HG03521 (cell line): ENCODE data around the gene KLHL26.
"Not testable (repeated sequence)": the region's sequence is repeated elsewhere in the genome, so short reads cannot be mapped to it uniquely, and the experiment has no call there.

Experiments used
- ATAC-seq: cut with Tn5 transposase; IDR thresholded peaks from one replicate; pipeline ENCODE4 v1.9.1; 2021; ENCODE audit warnings: mild to moderate bottlenecking, moderate library complexity; ENCODE audit not compliant: unreplicated experiment

Gene KLHL26

GRCh38 chr19:18600692-18601397, 36.0 kb upstream of the KLHL26 start:
- ATAC-seq, result not testable (repeated sequence)

GRCh38 chr19:18601875-18602274, 35.0 kb upstream of the KLHL26 start:
- no peak for ATAC-seq

DNA sequence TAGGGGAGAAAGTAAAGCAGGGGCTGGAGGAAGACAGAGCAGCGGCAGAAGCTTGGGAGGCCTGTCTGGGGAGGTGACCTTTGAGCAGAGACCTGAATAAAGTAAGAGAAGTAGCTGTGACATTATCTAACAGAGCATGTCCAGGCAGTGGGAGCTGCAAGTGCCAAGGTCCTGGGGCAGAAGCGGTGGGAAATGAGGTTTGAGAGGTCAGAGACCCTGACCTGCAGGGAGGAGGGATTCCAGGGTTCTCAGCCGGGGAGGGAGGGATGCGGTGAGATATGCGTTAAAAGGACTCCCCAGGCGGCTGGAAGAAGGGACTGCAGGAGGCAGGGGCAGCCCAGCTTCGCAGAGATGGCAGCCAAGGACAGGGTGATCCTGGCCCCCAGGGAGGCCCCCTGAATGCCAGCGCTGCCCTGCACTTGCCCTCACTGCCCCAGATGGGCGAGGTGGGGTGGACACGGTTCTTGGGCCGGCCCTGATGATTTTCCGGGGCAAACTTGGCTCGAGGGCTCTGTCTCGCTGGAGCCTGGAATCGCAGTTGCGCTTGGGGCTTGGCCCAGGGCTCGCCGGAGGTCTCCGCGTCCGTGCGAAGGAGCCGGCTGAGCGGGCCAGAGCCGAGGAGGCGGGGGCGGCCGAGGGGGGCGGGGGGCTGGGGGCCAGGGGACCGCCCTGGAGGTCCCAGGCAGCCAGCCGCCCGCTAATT, 33.4 kb upstream of the KLHL26 start:
- no peak for ATAC-seq

GRCh38 chr19:18603958-18604819, 32.6 kb upstream of the KLHL26 start:
- no peak for ATAC-seq

- no peak for ATAC-seq
Measured at GRCh38 chr19:18604820-18605159, 32.0 kb upstream of the KLHL26 start.

- no peak for ATAC-seq
Measured at GRCh38 chr19:18605196-18605545, 31.7 kb upstream of the KLHL26 start.

DNA sequence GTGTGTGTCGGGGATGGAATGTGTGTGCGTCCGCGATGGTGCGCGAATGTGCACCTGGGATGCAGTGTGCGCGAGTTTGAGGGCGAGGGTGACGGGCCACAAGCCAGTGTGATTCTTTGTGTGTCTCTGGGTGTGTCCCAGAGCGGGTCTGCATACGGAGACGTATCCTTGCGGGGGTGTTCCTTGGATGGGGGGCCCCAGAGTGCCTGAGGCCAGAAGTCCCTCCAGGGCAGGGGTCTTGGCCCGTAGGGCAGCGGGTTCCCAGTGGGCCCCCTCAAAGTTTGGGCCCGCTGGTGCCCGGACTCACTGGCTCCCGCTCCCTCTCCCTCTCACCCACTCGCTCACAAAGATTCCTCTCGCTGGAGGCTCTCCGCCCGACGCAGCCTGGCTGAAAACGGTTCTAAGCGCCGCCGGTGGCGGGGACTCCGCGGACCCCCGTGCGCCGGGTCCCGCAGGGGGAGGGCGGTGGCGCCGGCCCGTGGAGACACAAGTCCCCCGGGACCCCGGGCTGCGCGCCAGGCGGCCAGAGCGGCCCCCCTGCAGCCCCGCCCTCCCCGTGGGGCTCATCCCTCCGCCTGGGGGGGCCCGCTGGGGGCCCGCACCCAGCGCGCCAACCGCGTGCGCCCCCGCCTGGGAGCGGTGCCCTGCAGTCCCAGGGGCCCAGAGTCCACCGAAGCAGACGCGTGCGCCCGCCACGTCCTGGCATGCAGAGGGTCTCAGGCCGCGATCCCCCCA, 31.1 kb upstream of the KLHL26 start:
- no peak for ATAC-seq

- no peak for ATAC-seq
Measured at GRCh38 chr19:18606281-18607225, 30.3 kb upstream of the KLHL26 start, which contains the start of gene CRLF1. Gene CRLF1 (minus strand): TSS chr19:18606799. CDS start chr19:18606656, 143 bp downstream.

- ATAC-seq, result no peak
Measured at GRCh38 chr19:18607226-18608101, 29.4 kb upstream of the KLHL26 start.

DNA sequence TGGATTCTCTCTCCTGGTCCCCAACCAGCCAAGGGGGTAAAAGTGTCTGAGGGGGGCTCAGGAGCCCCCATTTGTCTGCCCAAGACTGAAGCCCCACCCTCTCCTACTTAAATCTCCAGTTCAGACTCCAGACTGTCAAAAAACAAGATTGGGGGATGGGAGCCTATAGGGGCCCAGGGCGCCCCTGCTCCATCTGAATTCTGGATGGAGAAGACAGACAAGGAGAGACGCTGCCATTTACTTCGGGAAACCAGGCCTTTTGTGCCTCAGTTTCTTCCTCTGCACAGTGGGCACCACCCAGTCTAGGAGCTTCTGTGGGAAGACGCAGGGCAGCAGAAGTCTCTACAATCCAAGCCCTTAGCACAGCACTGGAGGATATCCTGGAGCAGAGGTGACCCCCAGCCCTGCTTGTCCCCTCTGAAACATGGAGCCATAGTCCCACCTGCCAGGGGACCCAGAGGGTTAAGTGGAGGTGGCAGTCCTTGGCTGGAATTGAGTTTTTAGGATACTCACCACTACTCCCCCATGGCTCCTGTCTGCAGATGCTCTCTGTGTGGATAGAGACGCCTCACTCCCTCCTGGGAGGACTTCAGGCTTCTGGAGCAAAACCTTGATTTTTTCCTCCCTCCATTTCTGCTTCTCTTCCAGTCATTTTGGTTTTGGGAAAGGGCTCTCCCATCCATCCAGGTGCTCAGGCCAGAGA, 28.6 kb upstream of the KLHL26 start:
- ATAC-seq, result no peak

DNA sequence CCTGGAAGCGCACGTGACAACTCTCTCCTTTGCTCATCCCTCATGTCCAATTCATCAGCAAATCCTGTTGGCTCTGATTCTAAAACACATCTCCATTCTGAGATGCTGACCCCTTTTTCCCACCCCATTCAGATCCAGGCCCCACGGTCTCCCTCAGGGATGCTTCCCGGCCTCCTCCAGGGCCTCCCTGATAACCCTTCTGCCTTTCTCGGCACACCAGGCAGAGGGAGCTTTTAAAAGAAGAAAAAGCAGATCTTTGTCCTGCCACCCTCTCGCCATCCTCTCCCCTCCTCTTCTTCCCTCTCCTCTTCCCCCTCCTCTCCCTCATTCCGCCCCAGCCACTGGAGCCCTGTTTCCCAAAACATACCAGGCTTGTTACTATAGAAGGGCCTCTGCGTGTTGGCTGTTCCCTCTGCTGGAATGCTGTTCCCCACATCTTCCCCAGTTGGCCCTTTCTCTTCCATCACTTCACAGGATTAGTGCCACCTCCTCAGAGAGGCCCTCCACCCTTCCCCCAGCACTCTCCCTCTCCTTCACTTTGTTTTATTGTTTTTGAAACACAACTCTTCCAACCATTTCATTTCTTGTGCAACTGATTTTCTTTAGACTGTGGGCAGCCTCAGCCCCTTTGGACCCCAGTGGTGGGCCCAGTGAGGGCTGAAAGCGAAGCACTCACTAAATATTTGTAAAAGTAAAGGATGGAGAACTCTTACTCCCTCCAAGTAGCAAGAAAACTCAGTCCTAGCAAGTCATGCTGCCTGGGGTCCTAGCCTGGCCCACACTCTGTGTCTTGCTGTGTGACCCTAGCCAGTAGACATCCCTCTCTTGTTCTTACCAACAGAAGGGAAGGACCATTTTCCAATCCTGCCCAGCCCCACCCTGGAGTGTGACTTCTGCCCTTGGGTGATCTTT, 27.8 kb upstream of the KLHL26 start:
- no peak for ATAC-seq

- no peak for ATAC-seq
Measured at GRCh38 chr19:18609717-18610051, 27.1 kb upstream of the KLHL26 start.

DNA sequence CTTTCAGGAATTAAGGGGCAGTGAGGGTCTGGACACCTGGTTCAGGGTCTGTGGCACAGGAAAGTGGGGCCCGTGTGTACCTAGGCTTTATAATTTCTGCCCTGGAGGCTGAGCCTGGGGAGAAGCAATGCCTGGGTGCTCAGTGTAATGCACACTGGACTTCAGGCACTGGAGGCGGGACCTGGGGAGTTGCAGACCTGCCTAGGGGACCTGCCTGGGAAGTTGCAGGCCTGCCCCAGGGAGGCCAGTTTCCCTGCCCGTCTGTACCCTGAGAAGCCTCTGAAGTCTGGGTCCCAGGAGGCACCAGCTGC, 26.6 kb upstream of the KLHL26 start:
- no peak for ATAC-seq

DNA sequence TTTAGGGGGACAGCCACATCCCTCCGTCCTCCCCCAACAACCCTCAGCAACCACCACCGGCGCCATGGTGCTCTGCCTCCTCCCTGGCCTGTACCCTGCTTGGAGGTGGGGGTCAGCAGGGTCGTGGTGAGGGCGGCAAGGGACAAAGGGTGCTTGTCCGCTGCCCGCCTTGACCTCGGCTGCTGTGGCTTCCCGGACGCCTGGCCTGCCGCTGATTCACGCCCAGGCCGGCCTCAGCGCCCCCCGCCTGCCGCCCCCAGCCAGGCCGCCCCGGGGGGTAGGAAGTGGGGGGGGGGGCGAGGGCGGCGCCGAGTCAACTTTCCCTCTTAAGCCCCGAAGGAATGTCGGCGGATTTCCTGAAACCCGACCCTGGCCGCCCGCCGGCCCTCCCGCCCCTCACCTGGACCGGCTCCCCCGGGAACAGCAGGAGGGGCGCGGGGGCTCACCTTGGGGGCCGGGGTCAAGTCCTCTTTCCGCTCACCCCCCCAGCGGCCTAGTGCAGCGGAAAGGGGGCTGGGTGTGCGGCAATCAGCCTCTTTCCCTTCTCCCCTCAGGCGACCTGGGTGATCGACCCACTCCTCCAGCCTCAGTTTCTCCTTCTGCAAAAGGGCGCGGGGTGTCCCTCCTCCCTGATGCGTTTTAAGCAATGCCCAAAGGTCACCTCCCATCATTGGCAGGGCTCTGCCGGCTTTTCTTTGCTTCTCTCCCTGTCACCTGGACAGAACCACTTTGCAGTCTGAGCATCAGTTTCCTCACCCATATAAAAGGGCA, 26.1 kb upstream of the KLHL26 start:
- no peak for ATAC-seq

GRCh38 chr19:18611327-18612050, 25.3 kb upstream of the KLHL26 start:
- no peak for ATAC-seq

DNA sequence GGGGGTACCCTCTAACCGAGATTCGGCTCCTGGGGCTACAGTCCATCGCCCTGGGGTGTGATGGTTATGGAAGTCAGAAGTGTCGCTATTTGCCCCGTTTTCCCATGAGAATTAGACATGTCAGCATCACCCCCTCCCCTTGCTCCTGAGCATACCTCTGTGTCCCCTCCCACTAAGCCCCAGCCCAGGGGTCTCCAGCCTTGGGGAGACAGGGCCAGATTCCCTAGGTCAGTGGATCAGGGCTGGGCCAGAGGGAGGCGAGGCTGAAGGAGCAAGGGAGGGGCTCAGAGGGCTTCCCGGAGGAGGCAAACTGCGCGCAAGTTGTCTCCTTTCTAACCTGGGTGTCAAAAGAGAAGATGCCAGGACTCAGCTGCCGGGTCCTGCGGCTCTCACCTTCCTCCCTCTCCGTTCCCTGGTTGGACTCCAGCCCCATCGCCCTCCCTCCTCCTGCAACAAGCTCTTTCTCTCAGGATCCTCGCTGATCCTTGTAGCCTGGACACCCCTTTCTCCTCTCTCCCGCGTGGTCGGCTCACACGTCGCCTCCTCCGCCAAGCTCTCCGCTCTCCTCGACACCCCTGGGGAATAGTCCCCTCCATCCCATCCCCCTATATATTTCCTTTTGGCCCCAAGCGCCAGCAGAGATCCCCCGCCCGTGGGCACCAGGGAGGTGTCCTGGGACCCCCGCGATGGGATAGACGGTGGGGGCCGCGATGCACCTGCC, 24.6 kb upstream of the KLHL26 start:
- ATAC-seq, result no peak
